GM12891 (cell line): ENCODE results near the gene HLCS.

ENCODE experiments used
- POLR2A ChIP-seq: IDR thresholded peaks from 2 replicates; pipeline ENCODE4 v1.6.1; 2011; ENCODE audit warnings: low read depth, low read length, control low read depth
- POLR2AphosphoS5 ChIP-seq: IDR thresholded peaks from 2 replicates; pipeline ENCODE4 v1.6.1; 2011; ENCODE audit warnings: low read depth, low read length, control low read depth
- POU2F2 ChIP-seq: IDR thresholded peaks from 2 replicates; pipeline ENCODE4 v1.6.1; 2011; ENCODE audit warnings: low read depth, mild to moderate bottlenecking, control low read depth, low read length, moderate library complexity

DNA sequence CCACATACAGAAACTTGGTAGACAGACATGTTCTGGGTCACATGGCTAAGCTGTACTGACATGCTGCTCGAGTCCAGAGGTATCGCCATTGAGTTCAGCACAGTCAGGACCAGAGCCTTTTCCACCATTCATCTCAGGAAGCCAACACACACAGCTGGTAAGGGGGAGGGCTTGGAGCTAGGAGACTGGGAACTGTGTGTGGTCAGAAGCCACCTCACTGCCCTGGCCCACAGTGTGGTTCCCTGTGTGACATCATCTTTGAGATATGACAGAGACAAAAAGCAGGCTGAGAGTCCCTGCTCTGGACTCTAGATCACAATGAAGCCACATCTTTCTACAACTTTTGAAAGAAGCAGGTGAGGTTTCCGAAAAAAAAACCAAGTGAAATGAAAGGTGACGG, 160.4 kb downstream of the HLCS start:
- TF ChIP-seq POLR2AphosphoS5 (no peak), POU2F2 (no peak), POLR2A (no peak)
